Ammon's horn (tissue), 1 donor: ENCODE data around the gene FBXW12.

Experiments
- DNase-seq: peaks from one replicate; pipeline ENCODE4 v3.0.0-alpha.2; 2016; ENCODE audit warnings: low spot score

FBXW12 gene

DNA sequence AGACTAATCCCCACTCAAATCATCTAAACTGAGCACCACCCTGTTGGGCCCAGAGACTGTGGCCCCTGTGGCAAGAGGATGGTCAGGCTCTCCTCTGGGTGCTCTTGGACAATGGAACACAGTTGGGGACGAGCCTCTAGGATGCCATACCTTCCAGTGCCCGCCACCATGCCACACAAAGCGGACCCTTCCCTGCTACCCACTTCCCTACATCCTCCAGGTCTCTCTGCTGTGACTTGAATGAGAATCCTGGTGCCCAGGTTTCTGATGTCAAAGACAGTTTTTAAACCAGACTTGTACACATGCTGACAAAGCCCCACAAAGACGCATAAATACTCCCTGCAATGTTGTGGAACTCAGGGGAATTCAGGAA, 63.2 kb downstream of the FBXW12 start:
- DNase-seq: no peak

DNA sequence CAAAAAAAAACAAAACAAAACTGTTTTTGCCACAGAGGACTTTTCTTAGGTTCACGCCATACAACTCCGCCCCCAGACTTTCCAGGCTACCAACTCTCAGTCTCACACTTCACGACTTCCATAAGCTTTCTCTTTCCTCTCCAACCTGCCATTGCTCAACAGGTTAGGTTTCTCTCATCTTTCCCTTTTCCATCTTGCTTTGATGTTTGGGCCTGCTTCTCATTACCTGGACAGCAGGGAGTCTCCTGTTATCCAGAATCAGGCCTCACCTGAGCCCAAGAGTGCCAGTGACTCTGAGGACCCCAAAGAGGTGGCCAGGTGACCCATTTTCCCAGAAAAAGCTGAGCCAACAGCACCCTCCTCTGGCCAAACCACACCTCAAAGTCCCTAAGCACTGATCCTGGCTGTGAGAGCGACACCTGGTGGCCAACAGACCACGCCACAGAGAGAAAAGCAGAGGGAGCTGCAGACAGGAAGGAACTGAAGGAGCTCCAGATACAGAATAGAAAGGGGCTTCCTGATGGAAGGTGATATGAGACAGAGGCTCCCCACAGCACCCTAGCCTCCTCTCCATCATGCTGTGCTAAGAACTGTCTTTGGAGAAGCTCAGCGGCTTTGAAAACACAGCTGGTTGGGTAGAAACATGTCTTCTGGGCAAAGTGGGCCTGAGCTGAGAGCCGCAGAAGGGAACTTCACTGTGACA, 63.9 kb downstream of the FBXW12 start:
- DNase-seq: peak; percentile 95

- DNase-seq: no peak
Measured at GRCh38 chr3:48436477-48436787, 64.4 kb downstream of the FBXW12 start.

- DNase-seq: no peak
Measured at GRCh38 chr3:48436855-48437254, 64.8 kb downstream of the FBXW12 start.

DNA sequence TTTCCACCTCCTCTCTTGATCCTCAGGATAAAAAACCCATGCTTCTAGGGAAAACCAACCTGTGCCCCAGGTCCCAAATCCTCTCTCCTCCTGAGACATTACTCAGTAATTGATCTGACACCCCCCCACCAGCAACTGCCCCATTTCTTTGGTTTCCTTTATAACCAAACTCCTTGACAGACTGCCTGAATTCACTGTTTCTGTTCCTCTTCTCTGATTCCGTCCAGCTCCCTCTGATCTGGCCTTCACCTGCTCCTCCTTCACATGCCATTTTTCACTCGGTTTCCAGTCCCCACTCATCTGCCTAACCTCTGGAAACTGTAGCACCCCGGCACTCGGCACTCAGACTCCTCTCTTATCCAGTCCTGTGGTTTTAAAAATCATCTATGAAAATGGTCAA, 65.8 kb downstream of the FBXW12 start:
- DNase-seq: no peak

DNA sequence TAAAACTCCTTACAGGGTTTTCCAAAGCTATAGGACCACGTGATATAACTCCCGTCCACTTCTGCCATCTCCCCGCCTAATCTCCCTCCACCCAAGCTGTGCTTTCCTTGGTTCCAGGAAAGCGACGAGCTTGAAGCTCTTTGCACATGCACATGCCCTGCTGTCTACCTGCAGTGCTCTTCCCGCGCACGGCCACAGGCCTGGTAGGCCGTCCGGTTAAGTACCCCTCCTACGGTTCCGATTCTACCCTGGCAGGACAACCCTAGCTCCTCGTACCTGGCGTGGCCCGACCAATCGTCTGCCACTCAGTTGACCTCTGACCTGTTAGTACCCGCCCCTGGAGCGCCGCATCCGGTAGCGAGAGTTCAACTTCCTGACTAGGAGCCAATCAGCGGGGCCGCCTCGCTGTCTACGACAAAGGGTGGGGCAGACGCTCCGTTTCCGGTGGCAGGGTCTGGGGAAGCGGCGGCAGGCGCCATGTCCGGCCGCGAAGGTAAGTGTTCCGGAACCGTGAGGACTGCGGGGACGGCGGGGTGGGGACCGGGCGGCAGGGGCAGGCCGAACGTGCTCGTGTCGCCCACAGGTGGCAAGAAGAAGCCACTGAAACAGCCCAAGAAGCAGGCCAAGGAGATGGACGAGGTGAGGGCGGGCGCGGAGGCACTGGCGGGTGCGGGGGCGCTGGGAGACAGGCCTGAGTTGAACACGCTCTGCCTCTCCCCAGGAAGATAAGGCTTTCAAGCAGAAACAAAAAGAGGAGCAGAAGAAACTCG, 68.0 kb downstream of the FBXW12 start, which contains the start of the genes CCDC51 and TMA7:
Gene CCDC51, minus strand, starts transcription at position 300 of the 770 bp plus-strand sequence. CDS start 4,991 bp downstream, outside the sequence.
Gene TMA7, plus strand, starts transcription at position 438 of the 770 bp plus-strand sequence. Its CDS starts 40 bp downstream, at position 478.
- peak; percentile 99 for DNase-seq

DNA sequence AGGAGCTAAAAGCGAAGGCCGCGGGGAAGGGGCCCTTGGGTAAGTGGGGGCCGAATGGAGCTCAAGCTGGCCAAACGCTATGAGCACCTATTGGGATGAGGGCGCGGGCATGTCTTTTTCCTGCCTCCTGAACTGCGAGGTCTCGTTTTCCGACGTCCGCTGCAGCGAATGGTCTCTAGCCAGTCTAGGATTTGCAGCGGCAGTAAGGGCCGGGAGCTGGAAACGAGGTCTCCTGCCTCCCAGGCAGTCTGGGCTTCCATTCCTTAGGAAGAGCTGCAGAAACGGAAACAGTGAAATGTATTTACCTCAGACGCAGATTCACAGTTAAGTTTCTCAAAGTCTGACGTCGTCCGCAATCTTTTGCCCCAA, 68.6 kb downstream of the FBXW12 start:
- DNase-seq: no peak

GRCh38 chr3:48441940-48442339, 69.9 kb downstream of the FBXW12 start:
- DNase-seq: no peak
